Measurements from ENCODE around the gene ZNF320. TPM values are rescaled to one million over a fixed set of nuclear protein-coding genes. Genes with fewer than 3 reads are reported as not detected.
"Not testable (repeated sequence)": the region's sequence is repeated elsewhere in the genome, so short reads cannot be mapped to it uniquely, and the experiment has no call there.

ZNF320 gene
- total RNA-seq, result 3.8 TPM

GRCh38 chr19:52897138-52897935 is at the start of gene ZNF320:
TSS of gene ZNF320 (minus strand) at chr19:52897635. CDS start at chr19:52890255, 7,380 bp downstream.
- peak; percentile 100 for ATAC-seq

GRCh38 chr19:52946322-52947310 is 49.2 kb upstream of the ZNF320 start:
- ATAC-seq, result peak; percentile 3

GRCh38 chr19:52945652-52946321 is 48.4 kb upstream of the ZNF320 start:
- ATAC-seq, result no peak

- not testable (repeated sequence) for ATAC-seq
These were observed 47.5 kb upstream of the ZNF320 start for GRCh38 chr19:52944703-52945493.

- ATAC-seq, result no peak
These were observed 46.6 kb upstream of the ZNF320 start for GRCh38 chr19:52943884-52944643.

- ATAC-seq, result no peak
These were observed 45.9 kb upstream of the ZNF320 start for GRCh38 chr19:52943134-52943883.

- ATAC-seq, result peak; percentile 99
These were observed 45.1 kb upstream of the ZNF320 start for GRCh38 chr19:52942386-52943133.

GRCh38 chr19:52941941-52942385 is 44.5 kb upstream of the ZNF320 start:
- ATAC-seq, result peak; percentile 43

GRCh38 chr19:52941523-52941922 is 44.1 kb upstream of the ZNF320 start:
- ATAC-seq, result not testable (repeated sequence)

GRCh38 chr19:52940905-52941304 is 43.5 kb upstream of the ZNF320 start:
- not testable (repeated sequence) for ATAC-seq

GRCh38 chr19:52938761-52939160 is 41.3 kb upstream of the ZNF320 start:
- no peak for ATAC-seq

- ATAC-seq, result no peak
These were observed 39.5 kb upstream of the ZNF320 start for GRCh38 chr19:52936954-52937325.

GRCh38 chr19:52936151-52936953 is 38.9 kb upstream of the ZNF320 start:
- ATAC-seq, result no peak

GRCh38 chr19:52935434-52935833 is 38.0 kb upstream of the ZNF320 start:
- no peak for ATAC-seq

- ATAC-seq, result peak; percentile 44
These were observed 27.2 kb upstream of the ZNF320 start for GRCh38 chr19:52924641-52925040.

- peak; percentile 46 for ATAC-seq
These were observed 26.6 kb upstream of the ZNF320 start for GRCh38 chr19:52923778-52924593.

Data from esophagus mucosa (tissue), 1 donor.